ENCODE results near the gene BRAP.

DNA sequence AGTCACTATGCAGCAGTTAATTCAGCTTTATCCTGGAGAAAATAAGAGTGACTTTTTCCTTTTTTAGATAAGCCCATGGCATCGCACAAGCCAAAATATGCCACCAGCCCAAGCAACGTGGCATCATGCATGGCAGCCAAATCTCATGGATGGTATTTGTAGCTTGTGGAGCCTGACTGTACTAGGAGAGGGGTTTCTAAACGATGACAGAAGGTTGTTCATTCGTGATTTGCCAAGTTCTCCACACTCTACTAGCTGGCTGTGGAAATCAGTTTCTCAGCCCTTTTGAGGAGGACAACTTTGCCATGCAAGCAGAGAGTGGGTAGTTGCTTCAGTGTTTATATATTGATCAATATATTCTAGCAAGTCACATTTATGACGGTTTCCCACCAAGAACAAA, 45.2 kb downstream of the BRAP start:
- TF ChIP-seq, protein P1, sequence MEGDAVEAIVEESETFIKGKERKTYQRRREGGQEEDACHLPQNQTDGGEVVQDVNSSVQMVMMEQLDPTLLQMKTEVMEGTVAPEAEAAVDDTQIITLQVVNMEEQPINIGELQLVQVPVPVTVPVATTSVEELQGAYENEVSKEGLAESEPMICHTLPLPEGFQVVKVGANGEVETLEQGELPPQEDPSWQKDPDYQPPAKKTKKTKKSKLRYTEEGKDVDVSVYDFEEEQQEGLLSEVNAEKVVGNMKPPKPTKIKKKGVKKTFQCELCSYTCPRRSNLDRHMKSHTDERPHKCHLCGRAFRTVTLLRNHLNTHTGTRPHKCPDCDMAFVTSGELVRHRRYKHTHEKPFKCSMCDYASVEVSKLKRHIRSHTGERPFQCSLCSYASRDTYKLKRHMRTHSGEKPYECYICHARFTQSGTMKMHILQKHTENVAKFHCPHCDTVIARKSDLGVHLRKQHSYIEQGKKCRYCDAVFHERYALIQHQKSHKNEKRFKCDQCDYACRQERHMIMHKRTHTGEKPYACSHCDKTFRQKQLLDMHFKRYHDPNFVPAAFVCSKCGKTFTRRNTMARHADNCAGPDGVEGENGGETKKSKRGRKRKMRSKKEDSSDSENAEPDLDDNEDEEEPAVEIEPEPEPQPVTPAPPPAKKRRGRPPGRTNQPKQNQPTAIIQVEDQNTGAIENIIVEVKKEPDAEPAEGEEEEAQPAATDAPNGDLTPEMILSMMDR (IDR thresholded peaks at IDR 0.05), result no peak
- TF ChIP-seq POLR2A (IDR thresholded peaks at IDR 0.05), result no peak

Measured in esophagus squamous epithelium (tissue), 4 donors.